NCI-H510A treated with DMSO at 0.1 percent for 48 hours (cell line): ENCODE measurements around the gene COL19A1.

Source experiments
- DNase-seq: peaks from one replicate; lab custom pipeline; 2025; lab: John Stamatoyannopoulos, UW

The COL19A1 gene

GRCh38 chr6:70171236-70171635, 304.9 kb downstream of the COL19A1 start:
- no peak for DNase-seq

GRCh38 chr6:70172252-70172651, 305.9 kb downstream of the COL19A1 start:
- DNase-seq, result no peak

DNA sequence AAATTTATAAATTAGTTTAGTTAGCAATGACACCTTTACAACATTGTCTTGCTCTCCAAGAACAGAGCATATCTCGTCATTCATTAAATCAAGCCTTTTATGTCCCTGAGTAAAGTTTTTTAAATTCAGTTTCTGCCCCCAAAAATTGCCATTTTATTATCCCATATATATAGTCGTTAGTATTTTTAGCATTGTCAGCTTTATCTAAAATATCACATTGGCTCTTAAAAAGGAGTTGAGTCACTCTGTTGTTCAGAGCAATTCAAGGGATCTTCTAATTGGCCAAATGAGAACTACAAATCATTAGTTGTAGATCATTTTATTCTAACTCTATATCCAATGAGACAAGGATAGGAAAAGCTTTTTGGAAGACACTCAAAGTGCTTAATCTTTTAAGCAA, 309.4 kb downstream of the COL19A1 start:
- no peak for DNase-seq

DNA sequence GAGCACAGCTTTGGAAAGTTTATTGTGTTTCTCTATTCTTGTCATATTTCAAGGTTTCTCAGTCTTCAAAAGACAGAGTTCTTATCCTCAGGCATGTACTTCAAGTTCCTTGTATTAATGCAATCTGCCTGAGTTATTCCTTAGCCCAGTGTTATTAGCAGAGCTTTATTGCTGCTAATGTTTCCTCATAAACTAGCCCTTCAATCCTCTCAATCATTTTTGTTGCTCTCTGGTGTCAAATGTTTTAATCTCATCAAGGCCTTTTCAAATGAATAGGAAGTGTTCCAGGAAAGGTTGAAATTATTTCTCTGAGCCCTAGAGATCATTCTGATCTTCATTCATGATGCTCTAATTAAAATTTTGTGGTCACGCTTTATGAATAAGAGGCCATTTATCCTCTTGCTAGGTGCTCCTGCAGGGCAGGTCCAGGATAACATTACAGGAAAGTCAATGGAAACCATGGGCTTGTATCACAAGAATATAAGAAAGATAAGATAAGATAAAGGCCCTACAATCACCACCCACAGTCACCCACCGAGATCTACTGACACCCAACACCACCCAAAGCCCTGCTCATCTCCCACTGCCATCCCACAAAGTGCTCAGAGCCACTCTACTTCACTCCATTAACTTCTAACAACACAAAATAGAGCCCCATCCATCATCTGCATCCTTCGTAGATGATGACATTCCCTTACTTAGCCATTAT, 310.6 kb downstream of the COL19A1 start:
- no peak for DNase-seq

DNA sequence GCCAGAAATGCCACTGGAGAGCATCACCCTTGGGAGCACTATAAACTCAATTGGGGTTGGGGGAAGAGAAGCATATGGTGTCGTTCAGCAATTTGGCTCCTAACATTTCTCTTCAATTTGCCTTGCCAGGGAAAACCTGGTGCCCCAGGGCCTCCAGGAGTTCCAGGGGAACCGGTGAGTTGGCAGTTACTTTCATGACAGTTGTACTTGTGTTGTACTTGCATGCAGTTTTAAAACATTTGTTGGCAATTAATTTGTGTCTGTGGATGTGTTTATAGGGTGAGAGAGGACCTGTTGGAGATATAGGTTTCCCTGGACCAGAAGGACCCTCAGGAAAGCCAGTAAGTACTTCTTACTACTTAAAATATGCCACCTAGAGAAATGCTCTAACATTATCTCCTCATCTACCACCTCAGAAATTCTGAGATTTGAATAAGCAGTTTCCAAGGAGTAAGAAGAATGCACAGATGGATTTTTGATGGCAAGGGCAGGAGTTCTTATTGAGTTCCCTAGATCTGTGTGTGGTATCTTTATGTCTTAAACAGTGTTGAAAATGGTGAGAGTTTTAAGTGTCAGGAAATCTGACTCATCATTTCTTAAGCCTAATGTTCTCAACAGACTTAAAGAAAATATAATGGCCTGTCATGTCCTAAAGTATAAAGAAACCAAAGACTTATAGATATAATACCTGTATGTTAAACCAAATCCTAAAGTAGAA, 314.0 kb downstream of the COL19A1 start:
- DNase-seq, result no peak

- DNase-seq, result no peak
Measured at GRCh38 chr6:70180901-70181599, 314.7 kb downstream of the COL19A1 start.

- no peak for DNase-seq
Measured at GRCh38 chr6:70183538-70183937, 317.2 kb downstream of the COL19A1 start.

GRCh38 chr6:70184723-70185122, 318.4 kb downstream of the COL19A1 start:
- DNase-seq, result no peak

DNA sequence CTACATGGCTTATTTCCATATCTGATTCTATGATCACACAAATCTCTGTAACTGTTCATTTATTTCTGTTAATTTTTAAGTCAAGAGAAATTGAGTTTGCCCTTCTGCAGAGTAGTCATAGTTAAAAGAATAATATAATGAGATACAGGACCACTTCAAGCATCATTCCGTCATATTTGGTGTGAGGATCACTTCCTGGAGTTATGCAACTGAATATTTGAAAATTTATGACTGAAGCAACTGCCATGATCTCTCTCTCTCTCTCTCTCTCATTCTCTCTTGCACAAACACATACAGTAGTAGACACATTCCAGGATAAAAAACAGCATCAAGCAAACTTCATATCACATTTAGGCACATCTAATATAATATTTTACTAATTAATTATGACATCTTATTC, 320.1 kb downstream of the COL19A1 start:
- no peak for DNase-seq

DNA sequence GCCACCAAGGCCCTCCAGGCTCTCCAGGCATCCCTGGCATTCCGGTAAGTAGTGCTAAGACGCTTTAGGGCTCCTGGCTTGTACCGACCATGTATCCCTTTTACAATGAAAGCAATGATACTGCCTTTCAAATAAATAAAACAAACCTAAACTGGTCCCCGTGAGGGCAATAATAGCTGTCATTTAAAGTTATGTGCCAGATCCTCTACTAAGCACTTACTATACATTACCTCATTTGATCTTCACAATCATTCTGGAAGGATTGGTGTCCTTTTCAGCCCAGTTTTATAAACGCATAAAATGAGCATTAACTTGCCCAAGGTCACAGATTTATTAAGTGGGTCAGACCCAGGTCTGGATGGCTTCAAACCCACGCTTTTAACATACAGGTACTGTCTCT, 321.8 kb downstream of the COL19A1 start:
- DNase-seq, result no peak

- DNase-seq, result no peak
Measured at GRCh38 chr6:70194421-70194820, 328.1 kb downstream of the COL19A1 start.

- no peak for DNase-seq
Measured at GRCh38 chr6:70196531-70196930, 330.2 kb downstream of the COL19A1 start.

DNA sequence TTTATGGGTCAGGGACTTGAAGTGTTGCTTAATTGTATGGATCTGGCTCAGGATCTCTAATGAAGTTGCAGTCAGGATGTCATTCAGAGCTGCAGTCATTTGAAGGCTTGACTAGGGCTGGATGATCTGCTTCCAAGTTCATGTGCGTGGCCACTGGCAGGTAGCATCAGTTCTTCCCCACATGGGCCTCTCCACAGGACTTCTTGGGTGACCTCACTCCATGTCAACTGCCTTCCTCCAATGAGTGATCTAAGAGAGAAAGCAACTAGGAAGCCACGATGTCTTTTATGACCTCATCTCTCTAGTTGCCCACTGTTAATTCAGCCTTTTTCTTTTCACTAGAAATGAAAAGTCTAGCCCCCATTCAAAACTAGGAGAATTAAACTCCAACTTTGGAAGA, 332.4 kb downstream of the COL19A1 start:
- no peak for DNase-seq

DNA sequence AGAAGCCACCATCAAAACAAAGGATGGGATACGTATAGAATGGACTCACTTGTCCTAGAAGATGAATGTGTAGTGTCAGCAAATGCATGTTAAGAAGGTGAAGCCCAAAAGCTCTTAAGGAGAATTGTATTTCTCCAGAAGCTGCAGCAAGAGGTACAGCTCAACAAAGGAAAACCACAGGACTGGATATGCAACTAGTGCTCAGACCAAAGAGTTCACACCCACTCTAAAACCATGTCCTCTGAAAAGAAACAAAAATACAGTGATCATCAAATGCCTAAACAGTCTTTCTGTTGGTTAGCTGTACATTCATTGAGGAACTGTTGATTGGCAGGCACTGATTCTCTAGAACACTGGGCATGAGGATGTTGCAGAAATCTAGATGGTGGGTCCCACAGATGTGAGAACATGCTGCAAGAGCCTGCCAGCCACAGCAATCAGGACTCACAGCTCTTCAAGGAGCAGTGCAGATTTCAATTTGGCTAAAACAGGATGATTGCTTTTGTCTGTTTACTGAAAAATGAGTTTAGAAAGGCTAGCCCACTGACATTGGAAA, 342.0 kb downstream of the COL19A1 start:
- DNase-seq, result no peak

- no peak for DNase-seq
Measured at GRCh38 chr6:70210462-70210861, 344.1 kb downstream of the COL19A1 start.

- DNase-seq, result no peak
Measured at GRCh38 chr6:70215460-70216108, 349.2 kb downstream of the COL19A1 start.

DNA sequence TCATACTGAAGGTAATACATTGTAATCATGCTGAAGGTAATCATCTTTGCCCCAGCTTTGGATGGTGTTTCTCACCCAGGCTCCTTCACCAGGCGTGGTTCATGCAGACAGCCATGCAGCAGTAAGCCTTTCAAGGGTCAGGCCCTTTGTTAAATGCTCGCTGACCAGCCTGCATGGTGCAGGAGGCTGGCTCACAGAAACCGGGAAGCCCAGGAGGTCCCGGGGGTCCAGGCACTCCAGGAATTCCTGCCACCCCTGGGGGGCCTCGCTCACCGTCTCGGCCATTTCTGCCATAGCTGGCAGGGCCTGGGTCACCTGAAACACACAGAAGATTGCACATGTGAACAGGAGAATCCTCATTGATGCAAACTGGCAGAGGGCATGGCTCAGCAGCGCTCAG, 350.4 kb downstream of the COL19A1 start:
- no peak for DNase-seq

DNA sequence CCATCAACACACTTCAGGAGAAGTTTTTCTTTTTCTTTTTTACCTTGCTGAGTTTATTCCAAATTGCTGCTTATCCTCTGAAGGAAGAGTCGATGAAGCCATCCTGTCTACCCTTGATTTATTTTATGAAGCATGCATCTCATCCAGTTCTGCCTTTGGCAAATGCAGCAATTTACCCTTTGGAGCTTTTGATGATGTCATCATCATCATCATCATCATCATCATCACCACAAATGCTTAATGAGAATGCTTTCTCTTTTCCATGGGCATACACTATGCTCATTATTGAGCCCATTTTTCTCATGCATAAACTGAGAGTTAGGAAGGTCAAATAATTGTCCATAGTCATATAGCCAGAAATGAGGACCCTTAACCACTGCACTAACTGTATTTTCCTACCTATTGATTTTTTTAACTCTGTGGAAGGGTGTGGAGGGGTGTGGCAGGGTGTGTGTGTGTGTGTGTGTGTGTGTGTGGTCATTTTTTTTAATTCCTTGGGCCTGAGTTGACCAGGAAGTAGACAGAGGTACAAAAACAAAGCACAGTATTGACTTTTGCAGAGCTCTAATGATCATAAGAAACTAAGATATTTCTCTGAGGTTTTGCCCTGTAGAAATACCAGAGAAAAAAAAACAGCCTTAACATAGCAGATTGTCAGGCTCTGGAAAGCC, 353.7 kb downstream of the COL19A1 start:
- DNase-seq, result no peak

DNA sequence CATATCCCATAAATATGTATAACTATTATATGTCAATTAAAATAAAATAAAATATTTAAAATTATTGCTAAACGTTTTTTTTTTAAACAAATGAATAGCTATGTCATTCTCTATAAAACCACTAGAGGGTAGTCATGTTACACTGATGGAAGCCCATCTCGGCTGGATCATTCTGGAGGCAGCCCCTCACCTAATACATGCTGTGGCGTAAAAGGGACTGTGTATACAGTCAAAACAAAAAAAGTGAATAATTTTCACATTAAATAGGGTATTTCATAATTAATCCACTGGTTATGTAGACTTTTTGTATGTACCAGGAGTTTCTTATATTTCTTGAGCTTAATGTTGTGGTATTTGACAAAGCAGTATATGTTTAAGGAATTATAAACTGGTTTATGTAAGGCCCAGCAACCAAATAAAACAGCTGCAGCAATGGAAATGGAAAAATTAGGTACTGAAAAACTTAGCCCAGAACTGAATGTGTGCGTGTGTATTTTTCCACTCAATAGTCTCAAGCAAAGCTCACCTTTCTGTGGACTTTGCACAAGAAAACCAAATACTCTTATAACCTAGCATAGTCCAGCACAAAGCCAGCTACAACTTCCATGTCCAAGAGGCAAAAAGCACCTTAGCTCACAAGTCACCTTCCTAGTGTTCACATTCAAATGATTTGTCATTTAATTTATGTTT, 354.8 kb downstream of the COL19A1 start:
- peak; percentile 12 for DNase-seq

- DNase-seq, result no peak
Measured at GRCh38 chr6:70221715-70222438, 355.5 kb downstream of the COL19A1 start.

DNA sequence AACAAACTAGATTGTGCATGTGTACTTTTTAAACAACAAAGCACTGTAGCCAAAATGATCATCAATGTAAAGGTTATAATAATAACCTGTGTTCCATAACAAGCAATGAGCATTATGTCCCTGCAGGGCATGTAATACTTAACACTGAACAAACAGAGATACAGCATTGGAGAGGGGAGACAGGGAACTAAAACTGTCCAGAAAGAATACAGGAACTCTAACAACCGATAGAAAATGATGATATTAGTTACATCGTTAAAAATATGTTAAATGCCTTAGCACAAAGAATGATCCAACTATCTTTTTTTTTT, 356.0 kb downstream of the COL19A1 start:
- no peak for DNase-seq
